ENCODE data around the gene TSHZ2.

TSHZ2 gene

DNA sequence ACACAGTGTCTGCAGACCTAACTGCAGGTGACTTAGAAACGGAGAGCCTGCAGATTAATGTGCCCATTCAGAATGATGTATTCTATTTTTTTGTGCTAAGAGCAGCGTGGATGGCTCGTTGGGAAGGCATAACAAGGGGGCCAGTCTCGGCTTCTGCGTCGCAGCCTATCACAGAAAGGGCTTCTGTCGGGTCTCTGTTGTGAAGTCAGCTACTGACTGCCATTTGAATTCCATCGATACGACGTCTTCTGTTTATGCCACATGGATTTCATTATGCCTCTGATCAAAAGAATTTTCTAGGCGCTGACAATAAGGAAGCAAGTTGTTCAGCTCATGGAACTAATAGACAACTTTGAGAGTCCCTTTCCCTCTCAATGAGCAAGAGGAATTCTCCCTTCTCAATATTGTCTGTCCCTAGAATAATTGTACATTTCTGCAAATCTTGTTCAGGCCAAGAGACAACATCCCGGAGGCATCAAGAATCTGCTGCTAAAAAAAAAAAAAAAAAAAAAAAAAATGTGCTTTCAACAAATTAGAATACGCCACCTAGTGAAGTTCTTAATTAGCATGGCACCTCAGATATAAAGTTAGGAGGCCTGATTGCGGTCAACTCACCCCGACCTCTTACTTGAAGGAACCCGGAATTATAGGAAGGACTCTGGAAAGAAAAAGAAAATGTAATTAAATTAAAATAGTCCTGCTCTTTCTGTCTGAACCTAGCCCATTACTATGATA, 223.9 kb downstream of the TSHZ2 start:
- no peak for TF ChIP-seq CTCF (IDR thresholded peaks at IDR 0.05)
- DNase-seq (ENCODE audit: low spot score), result no peak
- no peak overlapping the region for H3K4me3 ChIP-seq
- no peak overlapping the region for H3K27ac ChIP-seq

DNA sequence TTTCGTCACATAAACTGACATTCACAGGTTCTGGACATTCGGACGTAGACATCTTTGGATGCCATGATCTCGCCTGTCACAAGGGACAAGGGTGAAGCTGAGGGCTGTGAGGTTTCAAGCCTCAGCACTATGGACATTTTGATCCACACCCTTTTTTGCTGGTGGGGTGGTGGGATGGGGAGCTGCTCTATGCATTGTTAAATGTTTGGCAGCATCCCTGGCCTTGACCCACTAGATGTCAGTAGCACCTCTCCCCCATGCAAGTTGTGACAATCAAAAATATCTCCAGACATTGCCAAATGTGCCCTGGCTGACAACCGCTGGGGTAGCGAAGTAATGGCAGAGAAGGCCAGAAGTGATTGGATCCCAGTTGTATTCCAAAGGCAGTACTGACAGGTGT, 229.4 kb downstream of the TSHZ2 start:
- Histone ChIP-seq H3K27ac (no peak overlapping the region), H3K4me3 (no peak overlapping the region)
- no peak for TF ChIP-seq CTCF (IDR thresholded peaks at IDR 0.05)
- DNase-seq (ENCODE audit: low spot score), result no peak

DNA sequence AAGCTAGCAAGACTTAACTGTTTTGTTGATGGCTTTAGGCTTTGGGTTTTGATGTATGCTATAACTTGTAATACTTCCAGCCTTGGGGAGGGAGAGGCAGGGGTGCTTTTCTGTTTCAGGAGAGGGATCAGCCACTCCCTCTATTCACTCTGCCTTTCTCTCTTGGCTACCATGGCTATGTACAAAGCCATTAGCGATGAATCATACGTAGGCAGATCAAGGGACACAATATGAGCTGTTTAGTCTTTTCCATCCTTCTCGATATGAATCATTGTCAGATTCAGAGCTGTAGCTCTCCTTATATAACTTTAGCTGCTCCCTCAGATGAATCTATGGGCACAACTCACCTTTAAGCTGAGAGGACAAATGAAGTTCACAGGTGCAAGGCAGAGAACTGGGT, 230.6 kb downstream of the TSHZ2 start:
- no peak for DNase-seq (ENCODE audit: low spot score)
- Histone ChIP-seq H3K4me3 (no peak overlapping the region), H3K27ac (no peak overlapping the region)
- no peak for TF ChIP-seq CTCF (IDR thresholded peaks at IDR 0.05)

GRCh38 chr20:53205046-53205445, 232.9 kb downstream of the TSHZ2 start:
- DNase-seq (ENCODE audit: low spot score), result no peak

DNA sequence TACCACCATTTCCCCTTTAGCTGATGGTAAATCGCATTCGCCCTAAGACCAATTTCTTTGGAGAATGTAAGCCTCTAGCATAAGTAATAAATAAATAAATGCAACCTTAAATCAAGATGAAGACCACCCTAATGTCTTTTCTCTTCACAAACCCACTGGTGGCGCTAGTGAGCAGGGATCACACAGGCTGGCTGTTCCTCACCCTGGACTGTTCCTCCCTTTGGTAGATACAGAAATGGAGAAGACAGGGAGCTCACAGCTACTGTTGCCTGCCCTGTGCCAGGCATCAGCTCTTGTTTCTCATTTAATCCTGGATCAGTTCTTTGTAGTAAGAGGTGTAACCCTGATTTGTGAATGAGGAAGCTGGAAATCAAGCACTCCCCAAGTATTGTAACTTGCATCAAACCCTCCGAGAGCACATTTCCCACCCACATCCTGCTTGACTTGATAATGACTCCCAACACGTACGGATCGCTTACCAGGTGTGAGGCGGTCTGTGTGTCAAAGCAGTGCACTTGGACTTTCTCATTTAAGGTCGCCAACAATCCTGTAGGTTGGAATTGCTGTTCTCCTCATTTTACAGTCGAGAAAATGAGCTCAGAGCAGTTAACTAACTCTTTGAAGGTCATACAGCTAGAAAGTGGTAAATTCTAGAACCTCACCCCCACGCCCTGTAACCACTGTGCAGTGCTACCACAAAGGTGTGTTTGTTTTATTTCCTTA, 236.1 kb downstream of the TSHZ2 start:
- H3K27ac ChIP-seq, result no peak overlapping the region
- TF ChIP-seq CTCF (IDR thresholded peaks at IDR 0.05), result no peak
- DNase-seq (ENCODE audit: low spot score), result no peak
- H3K4me3 ChIP-seq, result no peak overlapping the region

More at GRCh38 chr20:53205046-53205445, 232.9 kb downstream of the TSHZ2 start:
- Histone ChIP-seq H3K4me3 (no peak overlapping the region), H3K27ac (no peak overlapping the region)
- no peak for TF ChIP-seq CTCF (IDR thresholded peaks at IDR 0.05)

DNA sequence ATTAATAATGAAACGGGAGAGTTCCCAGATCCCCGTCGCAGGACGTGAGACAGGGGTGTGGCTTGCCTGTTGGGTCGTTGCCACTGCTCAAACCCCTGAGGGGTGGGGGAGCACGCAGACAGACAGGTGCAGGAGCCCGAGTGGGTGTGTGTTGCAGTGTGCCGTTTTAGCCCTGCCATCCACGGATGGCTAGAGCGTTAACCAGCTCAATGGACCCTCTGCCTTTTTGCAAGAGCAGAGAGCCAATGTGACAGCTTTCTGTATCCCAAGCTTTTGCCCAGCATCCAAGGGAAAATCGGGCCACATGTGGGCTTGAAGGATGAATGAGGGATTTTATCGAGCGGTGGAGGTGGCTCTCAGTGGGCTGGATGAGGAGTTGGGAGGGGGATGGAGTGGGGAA, 237.9 kb downstream of the TSHZ2 start:
- Histone ChIP-seq H3K27ac (no peak overlapping the region), H3K4me3 (no peak overlapping the region)
- DNase-seq (ENCODE audit: low spot score), result no peak
- no peak for TF ChIP-seq CTCF (IDR thresholded peaks at IDR 0.05)

- Histone ChIP-seq H3K4me3 (no peak overlapping the region), H3K27ac (no peak overlapping the region)
- no peak for TF ChIP-seq CTCF (IDR thresholded peaks at IDR 0.05)
- DNase-seq (ENCODE audit: low spot score), result no peak
These were observed 238.8 kb downstream of the TSHZ2 start for GRCh38 chr20:53210931-53211330.

Measured in coronary artery (tissue), 2 donors.